ENCODE measurements around the gene LCA5L.
"Not testable (repeated sequence)": the region's sequence is repeated elsewhere in the genome, so short reads cannot be mapped to it uniquely, and the experiment has no call there.

Gene LCA5L

DNA sequence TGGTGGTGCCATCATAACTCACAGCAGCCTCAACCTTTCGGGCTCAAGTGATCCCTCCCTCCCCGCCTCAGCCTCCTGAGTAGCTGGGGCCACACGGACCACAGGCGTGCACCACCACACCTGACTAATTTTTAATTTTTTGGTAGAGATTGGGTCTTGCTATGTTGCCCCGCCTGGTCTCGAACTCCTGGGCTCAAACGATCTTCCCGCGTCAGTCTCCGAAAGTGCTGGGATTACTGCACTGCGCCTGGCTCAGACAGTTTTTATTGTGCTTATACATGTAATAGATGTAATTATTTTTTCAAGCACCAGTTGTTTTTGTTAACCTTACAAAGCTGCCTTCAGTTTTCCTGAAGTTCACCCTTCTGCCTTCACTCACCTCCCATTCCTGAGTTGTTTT, 58.7 kb downstream of the LCA5L start:
- no peak for DNase-seq

DNA sequence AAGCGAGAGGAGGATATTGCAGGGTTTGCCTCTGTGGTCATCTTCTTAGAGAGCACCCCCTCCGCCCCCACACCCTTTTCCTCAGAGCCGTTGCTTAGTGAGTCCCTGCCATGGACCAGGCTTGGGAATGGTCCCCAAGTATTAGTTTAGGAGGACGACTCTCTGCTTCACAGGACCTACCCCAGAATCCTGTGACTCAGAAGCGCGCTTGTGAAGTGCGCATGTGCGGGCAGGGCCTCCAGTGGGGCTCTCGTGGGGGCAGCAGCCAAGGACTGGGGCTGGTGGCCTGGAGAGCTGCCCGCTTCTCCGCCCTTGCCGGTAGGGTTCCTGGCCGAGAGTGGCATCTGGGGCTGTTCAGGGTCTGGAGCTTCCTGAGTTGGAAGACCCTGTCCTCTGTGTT, 59.4 kb downstream of the LCA5L start:
- DNase-seq, result no peak

DNA sequence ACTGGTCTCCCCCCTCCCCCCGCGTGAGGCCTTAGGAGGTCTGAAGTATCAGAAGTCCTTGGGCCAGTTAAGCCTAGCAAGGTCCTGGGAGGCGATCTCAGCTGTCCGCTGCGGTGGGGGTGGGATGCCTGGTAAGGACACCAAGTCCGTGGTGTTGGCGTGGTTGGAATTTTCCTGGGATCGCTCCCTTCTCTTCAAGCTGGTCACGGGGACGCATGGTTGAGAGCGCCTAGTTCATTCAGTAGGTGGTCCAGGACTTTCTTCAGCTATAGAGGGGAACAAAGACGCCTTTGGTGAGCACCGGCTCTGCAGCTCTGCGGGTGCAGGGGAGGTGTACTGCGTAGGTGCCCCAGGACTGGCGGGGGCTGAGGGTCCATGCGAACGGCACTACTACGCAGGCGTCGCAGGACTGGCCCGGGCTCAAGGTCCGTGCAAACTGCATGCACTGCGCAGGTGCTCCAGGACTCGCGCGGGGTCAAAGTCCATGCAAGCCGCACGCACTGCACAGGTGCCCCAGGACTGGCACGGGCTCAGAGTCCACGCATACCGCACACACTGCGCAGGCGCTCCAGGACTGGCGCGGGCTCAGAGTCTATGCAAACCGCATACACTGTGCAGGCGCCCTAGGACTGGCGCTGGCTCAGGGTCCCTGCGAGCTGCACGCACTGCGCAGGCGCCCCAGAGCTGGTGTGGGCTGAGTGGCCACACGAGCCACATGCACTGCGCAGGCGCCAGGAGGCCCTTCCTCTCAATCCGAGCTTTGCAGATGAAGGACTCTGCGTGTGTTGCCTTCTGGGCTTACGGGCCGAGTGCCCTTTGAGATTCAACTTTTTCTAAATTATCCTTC, 60.1 kb downstream of the LCA5L start:
- no peak for DNase-seq

DNA sequence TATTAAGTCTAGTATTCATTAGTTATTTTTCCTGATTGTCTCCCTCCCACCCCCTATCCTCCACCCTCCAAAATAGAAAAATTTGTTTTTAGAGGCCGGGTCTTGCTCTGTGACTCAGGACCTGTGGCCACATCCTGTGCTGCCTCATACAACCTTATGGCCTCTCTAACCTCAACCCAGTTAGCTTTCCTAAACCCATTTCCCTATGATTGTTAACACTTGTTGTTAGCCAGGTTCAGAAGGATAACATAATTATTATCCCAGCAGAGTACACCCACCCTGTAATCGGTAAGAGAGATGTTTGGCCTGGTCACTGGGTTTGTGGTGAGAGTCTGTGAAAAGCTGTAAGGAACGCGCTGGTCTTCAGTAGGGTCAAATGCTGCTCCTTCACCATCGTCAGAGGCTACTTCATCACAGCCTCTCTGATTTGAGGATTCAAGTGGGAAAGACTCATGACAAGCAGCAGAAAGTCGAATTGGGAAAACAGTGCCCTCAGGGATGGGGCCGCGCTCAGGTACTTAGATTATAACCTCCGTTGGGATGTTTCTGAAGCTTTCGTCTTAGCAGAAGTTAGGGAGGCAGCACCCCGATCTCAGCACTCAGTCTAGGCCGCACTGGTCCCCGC, 60.8 kb downstream of the LCA5L start:
- no peak for DNase-seq

DNA sequence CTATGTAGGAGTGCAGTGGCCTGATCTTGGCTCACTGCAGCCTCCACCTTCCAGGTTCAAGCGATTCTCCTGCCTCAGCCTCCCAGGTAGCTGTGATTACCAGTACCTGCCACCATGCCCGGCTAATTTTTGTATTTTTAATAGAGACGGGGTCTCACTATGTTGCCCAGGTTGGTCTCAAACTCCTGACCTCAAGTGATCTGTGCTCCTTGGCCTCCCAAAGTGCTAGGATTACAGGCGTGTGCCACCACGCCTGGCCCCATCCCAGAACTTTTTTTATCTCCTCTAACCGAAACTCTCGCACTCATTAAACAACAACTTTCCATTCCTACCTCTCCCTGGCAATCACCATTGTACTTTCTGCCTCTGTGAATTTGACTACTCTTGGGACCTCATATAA, 63.5 kb downstream of the LCA5L start:
- not testable (repeated sequence) for DNase-seq

DNA sequence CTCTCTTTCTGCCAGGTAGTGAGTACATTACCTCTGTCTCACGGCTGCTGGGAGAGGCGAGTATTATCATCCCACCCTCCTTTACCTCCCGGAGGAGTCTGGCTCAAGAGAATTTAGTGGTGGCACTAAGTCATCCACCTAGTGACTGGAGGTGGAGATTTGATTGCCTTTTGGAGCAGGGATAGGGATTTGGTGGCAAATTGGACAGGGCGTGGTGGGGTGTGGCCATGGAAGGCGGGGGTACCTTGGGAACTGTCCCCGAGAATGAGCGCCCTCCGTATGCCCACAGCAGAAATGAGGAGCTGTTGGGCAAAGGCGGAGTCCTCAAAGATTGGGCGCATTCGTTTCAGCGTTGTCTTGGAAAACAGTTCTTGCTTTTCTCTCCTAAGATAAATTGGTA, 64.6 kb downstream of the LCA5L start:
- DNase-seq, result peak; percentile 24

DNA sequence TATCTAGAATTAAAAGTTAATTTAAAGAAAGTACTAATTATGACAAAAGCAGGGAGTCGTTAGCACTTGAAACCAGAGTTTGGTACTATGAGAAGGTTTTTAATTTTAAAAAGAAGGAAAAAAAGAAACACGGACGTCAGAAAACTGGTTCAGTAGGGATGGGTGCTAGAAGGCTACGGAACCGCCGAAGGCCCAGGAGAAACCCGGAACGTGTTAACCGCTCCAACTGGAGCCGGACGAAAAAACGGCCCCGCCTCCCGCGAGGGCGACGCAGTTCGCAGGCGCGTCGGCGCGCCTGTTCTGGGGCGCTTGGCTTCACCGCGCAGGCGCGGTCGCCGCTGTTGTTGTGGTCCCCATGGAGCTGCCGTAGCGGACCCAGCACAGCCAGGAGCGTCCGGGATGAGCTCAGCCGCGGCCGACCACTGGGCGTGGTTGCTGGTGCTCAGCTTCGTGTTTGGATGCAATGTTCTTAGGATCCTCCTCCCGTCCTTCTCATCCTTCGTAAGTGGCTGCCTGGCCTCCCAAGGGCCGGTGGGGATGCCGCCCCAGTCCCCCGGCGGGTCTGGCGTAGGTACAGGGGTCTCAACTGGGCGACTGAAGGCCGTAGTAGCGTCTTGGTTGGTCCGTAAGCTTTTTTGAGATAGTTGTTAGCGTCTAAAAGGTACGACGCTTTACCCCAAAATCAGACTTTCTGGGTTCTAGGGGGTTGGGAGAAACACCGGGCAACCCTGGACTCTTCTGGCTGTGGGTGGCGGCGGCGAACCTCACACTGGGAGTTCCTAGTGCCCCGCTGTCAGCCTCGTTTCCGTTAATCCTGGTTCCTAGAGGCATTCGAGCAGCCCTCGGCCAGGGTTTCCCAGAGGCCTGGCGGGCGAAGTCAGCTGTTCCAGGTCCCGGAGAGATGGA, 65.3 kb downstream of the LCA5L start:
- peak; percentile 73 for DNase-seq

DNA sequence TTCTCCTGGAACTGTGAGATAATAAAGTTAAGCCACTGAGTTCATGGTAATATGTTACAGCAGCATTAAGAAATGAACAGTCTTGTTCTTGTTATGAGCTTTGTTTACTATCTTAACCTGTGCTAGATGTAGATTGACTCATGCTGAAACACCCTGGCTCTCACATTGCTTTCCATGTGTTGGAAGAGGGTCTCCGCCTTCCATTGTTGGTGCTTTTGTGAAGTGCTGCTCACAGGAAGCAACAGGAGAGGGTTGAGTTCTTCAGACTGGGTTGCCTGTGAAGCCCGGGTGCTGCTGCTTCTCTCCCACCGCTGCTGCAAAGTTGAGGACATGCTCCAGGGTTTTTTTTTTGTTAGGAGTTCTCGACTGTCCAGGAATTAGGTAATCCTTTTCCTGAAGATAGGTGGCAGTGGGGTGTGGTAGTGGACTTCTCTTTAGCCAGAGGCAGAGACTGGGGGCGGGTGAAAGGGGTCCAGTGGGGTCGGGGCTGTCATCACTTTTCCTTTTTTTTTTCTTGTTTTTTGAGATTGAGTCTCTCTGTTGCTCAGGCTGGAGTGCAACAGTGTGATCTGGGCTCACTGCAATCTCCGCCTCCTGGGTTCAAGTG, 68.0 kb downstream of the LCA5L start:
- no peak for DNase-seq

DNA sequence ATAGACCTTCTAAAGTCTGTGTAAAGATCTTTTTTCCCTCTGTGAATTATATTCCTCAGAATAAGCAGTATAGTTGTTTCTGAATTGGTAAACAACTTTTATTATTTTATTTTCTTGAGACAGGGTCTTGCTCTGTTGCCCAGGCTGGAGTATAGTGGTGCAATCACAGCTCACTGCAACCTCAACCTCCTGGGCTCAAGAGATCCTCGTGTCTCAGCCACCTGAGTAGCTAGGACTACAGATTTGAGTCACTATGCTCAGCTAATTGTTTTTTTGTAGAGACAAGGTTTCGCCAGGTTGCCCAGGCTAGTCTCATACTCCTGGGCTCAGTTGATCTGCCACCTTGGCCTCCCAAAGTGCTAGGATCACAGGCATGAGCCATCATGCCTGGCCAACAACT, 70.1 kb downstream of the LCA5L start:
- DNase-seq, result no peak

DNA sequence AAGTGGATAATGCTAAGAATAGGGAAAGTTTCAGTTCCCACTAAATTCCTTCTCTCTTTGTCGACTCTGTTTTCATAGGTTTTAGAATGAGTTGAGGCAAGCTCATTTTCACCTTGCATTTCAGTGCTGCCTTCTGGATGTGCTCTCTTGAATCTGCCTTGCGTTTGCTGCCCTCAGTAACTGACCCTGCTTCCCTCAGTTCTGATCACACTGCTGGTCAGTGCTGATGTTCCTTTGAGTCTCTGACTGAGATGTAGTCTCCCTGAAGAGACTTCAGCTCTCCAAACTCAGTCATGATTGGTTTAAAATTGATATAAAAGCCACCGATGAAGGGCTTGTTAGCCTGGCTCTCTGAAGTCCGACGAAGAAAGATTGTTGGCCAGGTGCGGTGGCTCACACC, 71.5 kb downstream of the LCA5L start:
- DNase-seq, result no peak

DNA sequence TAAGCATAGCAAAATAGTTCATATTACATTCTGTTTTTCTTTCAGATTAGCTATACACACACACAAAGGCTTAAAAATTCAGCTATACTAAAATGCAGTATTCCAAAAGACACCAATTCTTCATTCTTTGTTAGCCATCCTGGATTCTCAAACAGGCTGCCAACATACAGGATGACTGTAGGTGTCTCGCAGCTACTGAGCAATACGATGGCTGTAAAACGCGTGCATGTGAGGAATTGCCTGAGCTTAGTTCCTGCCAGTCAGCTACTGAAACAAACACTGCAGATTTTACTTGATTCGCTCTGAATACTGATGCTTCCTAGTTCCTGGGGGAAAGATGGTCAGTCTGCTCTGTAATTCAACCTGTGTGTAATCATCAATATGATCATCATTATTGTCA, 71.9 kb downstream of the LCA5L start:
- DNase-seq, result no peak

DNA sequence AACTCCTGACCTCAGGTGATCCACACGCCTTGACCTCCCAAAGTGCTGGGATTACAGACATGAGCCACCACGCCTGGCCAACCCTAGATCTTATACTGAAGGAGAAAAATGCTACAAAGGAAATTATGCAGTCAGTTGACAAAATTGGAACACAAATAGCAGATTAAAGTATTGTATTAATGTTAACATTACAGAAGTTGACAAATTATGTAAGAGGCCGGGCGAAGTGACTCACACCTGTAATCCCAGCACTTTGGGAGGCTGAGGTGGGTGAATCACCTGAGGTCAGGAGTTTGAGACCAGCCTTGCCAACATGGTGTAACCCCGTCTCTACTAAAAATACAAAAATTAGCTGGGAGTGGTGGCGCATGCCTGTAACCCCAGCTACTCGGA, 75.7 kb downstream of the LCA5L start:
- not testable (repeated sequence) for DNase-seq

DNA sequence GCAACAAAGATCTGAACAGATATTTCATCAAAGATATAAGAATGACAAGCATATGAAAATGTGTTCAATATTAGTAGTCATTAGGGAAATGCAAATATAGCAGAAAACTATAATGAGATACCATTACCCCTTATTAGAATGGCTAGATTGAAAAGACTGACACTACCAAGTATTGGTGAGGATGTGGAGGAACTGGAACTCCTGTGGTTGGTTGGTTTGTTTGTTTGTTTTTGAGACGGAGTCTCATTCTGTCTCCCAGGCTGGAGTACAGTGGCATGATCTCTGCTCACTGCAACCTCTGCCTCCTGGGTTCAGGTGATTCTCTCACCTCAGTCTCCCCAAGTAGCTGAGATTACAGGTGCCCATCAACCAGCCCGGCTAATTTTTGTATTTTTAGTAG, 77.8 kb downstream of the LCA5L start:
- DNase-seq, result no peak

DNA sequence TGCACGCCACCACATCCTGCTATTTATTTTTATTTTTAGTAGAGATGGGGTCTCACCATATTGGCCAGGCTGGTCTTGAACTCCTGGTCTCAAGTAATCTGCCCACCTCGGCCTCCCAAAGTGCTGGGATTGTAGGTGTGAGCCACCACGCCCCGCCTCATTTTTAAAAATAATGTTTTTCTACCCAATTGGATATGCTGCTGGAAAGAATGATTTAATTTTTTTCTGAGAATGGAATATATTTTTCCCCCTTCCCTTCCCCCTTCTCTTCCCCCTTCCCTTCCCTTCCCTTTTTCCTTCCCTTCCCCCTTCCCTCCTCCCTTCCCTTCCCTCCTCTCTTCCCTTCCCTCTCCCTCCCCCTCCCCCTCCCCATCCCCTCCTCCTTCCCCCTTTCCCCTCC, 79.0 kb downstream of the LCA5L start:
- no peak for DNase-seq

DNA sequence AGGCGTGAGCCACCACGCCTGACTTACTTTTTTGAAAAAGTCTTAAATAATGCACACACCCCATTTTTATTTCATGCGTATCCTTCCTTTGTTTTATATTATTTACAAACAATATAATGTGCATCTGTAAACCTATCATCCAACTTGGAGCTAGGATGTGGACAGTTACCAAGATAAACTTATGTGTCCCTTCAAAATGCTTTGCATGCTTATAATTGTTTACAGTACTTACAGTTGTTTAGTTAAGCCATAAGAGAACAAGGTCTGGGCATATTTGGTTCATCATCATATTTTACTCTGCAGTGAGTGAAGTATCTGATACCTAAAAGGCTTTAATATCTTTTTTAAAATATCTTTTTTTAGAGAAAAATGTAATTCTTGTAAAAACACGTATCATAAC, 80.6 kb downstream of the LCA5L start:
- no peak for DNase-seq

DNA sequence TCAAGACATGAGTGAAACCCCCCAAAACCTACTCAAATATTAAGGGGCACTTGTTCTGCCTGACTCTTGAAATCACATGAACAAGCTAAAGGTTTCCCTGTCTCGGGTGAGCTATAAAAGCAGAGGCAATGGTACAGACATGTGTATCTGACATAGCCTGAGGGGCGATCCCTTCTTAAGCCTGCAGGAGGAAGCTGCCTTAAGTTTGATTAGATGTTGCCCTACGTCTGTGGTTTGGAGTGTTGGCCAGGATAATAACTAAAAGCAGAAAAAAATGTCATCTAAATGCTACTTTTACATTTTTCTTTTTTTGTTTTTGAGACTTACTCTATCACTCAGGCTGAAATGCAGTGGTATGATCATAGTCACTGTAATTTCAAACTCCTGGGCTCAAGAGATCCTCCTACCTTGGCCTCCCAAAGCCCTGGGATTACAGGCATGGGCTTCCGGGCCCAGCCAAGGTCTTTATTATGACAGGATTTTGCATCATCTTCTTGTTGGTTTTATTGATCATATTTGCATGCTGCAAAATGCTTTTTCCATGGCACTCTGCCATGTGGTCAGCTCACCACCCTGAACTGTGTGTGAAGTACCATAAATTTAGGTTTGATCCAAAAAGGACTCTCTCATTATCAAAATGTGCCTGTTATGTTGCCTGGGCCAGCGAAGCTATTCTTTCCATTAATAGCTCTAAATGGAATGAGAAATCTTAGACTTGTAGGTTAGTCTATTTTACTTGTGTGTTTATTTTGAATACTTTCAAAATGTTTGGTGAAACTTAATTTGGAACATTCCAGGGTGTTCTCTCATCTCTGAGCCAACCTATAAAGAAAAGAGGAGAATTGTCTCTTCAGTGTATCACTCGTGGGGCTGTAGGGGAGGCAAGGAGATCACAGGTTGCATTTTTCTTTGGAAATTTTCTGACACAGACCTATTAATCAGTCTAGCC, 81.7 kb downstream of the LCA5L start:
- DNase-seq, result no peak

DNA sequence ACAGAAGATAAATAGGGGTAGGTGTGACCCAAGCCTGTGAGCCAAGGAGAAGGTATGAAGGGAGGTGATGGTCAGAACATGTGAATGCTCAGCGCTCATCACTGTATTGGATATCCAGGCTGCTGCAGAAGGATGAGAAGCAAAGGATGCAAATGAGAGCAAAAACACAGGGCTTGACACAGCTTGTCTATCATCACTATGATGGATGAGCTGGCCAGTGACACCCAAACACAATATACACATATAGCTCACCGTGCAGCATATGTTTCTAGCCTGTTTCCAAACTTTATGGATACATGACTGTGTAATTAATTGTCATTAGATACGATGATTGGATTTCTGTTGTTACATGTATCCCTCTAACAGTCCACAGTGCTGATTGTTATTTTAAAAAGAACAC, 82.8 kb downstream of the LCA5L start:
- DNase-seq, result no peak

DNA sequence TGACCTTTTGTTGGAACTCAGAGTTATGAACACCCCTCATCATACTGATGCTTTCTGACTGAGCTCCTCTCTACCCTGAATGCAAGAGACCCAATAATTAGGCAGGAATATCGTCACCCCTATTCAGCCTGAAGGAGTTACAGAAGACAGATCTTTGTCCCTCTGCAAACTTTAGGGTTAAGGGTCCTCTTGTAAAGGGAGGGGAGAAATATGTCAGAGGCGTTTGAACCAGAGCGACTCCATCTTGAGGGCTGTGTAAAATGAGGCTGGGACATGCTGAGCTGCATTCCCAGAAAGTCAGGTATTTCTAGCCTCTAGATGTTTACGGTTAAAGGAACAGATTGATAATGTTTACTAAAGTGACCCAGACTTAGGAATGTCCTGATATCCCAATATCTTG, 86.2 kb downstream of the LCA5L start:
- no peak for DNase-seq
